Measurements from ENCODE around the gene ANGPT4.

The ANGPT4 gene

DNA sequence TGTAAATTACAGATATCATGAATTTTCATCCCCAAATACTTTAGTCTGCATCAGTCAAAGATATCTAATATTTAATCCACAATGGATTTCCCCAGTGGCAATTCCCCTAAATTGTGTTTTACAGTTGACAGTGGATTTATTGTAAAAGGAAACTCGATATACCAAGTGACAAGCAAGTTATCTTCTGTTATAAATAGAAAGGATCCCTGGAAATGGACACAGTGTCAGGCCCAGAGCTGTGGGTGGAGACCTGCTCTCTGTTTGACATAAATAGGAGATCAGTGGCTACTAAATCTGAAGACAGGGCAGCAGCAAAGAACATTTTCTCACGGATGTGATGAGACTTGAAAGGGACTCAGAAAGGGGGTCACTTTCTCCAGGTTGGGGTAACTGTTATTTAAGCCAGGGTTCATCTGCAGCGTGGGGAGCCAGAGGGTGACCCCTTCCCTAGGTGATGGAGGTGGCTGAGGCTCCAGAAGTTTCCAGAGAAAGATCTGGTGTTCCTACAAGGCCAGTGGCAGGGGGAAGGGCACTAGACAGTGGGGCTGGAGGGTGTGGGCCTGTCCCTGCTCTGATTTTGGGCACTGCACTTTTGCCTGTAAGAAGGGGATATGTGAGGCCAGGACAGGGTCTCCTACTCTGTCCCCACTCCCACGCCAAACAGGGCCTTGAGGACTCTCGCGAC is 94.9 kb downstream of the ANGPT4 start:
- no peak for DNase-seq

- no peak for DNase-seq
These were observed 95.7 kb downstream of the ANGPT4 start for GRCh38 chr20:820323-820953.

Data from T1000 (cell line).